Panc1 (cell line): ENCODE data around the gene MS4A10. TPM values are rescaled to one million over a fixed set of nuclear protein-coding genes. Genes with fewer than 3 reads are reported as not detected.

Source experiments
- ATAC-seq: fragments of 200-7000 bp; cut with Tn5 transposase; 2 replicates; pipeline ENCODE4 v1.9.1; 2020; ENCODE audit warnings: mild to moderate bottlenecking, moderate library complexity
- BruUV-seq: library from RNA; stranded (reverse); fragments of 400-500 nt; replicated peaks from 2 replicates; lab custom pipeline; 2021; lab: Mats Ljungman, UMichigan
- CTCF ChIA-PET: fragments of 300-600 bp; sonication (Branson Sonifier 250); formaldehyde crosslinking; loops from one replicate; lab custom pipeline; 2022; ENCODE audit warnings: antibody characterized with exemption; lab: Charles Lee
- POLR2A ChIA-PET: fragments of 300-600 bp; sonication (Branson Sonifier 250); formaldehyde crosslinking; loops from one replicate; lab custom pipeline; 2022; ENCODE audit warnings: antibody characterized with exemption; lab: Charles Lee
- DNase-seq: peaks from one replicate; pipeline ENCODE4 v3.0.0-alpha.2; 2010; ENCODE audit warnings: low read depth, low spot score
- H3K27ac ChIP-seq: 2 replicates; pipeline ENCODE4 v1.5.1; 2011; ENCODE audit warnings: mild to moderate bottlenecking, low read length, inconsistent platforms
- H3K27me3 ChIP-seq: fragments of 200-500 bp; sonication (Bioruptor generic); 2 replicates; pipeline ENCODE4 v1.6.0; 2014; ENCODE audit warnings: low read length, inconsistent platforms; ENCODE audit not compliant: control insufficient read depth, insufficient read depth
- H3K36me3 ChIP-seq: fragments of 200-500 bp; sonication (Bioruptor generic); 2 replicates; pipeline ENCODE4 v1.5.1; 2014; ENCODE audit warnings: inconsistent platforms, mild to moderate bottlenecking, low read length, moderate library complexity; ENCODE audit not compliant: control insufficient read depth, insufficient read depth
- H3K4me1 ChIP-seq: 2 replicates; pipeline ENCODE4 v1.5.1; 2011; ENCODE audit warnings: inconsistent platforms, mild to moderate bottlenecking, low read length, moderate library complexity; ENCODE audit not compliant: control insufficient read depth, insufficient read depth
- H3K4me3 ChIP-seq, 2 experiments: 2 replicates each; pipeline ENCODE4 v1.5.1; 2011 to 2012; ENCODE audit warnings: low read depth in 2 of 2, low read length in 2 of 2, mild to moderate bottlenecking in 2 of 2, inconsistent platforms in 1 of 2, moderate library complexity in 1 of 2
- H3K9me3 ChIP-seq: fragments of 200-500 bp; sonication (Bioruptor generic); 2 replicates; pipeline ENCODE4 v1.5.1; 2014; ENCODE audit warnings: low read depth, mild to moderate bottlenecking, inconsistent platforms, low read length, moderate library complexity; ENCODE audit not compliant: control insufficient read depth, insufficient read depth
- CTCF ChIP-seq: fragments of 450-650 bp; IDR thresholded peaks from 2 replicates; pipeline ENCODE4 v1.5.1; 2017; ENCODE audit warnings: mild to moderate bottlenecking
- POLR2AphosphoS5 ChIP-seq: IDR thresholded peaks from 2 replicates; pipeline ENCODE4 v1.6.1; 2012; ENCODE audit warnings: mild to moderate bottlenecking, low read depth, low read length, moderate library complexity
- SIN3A ChIP-seq: IDR thresholded peaks from 2 replicates; pipeline ENCODE4 v1.6.1; 2012; ENCODE audit warnings: low read depth, mild to moderate bottlenecking, low read length, moderate library complexity, borderline replicate concordance; ENCODE audit not compliant: insufficient read depth
- TCF7L2 ChIP-seq: IDR thresholded peaks from 2 replicates; pipeline ENCODE4 v1.6.1; 2011; ENCODE audit warnings: mild to moderate bottlenecking, low read depth, low read length, inconsistent platforms
- in situ Hi-C: cut with HindIII; loops from 2 replicates; pipeline ENCODE4 v1.10.0; 2016; ENCODE audit warnings: low sequenced_read_pairs, low pct_unique_long_range_greater_than_20kb
- intact Hi-C: fragments of 100-400 bp; cut with micrococcal nuclease; formaldehyde crosslinking; loops from one replicate; pipeline ENCODE4 v1.10.0; 2022; ENCODE audit not compliant: unreplicated experiment
- total RNA-seq: library from RNA; stranded (reverse); gene quantifications from one replicate; pipeline ENCODE4 v1.2.1, GENCODE V29; 2021; ENCODE audit not compliant: unreplicated experiment
- TF ChIP-seq, protein P1 (sequence below), 2 experiments: IDR thresholded peaks; 2 replicates each; pipeline ENCODE4 v1.6.1; 2011 to 2012; ENCODE audit warnings: low read depth in 2 of 2, control low read depth in 1 of 2, low read length in 1 of 2, mild to moderate bottlenecking in 1 of 2, moderate library complexity in 1 of 2; ENCODE audit not compliant: insufficient read depth in 1 of 2

The MS4A10 gene
- total RNA-seq, 1 experiment from 2014 or later = not detected

DNA sequence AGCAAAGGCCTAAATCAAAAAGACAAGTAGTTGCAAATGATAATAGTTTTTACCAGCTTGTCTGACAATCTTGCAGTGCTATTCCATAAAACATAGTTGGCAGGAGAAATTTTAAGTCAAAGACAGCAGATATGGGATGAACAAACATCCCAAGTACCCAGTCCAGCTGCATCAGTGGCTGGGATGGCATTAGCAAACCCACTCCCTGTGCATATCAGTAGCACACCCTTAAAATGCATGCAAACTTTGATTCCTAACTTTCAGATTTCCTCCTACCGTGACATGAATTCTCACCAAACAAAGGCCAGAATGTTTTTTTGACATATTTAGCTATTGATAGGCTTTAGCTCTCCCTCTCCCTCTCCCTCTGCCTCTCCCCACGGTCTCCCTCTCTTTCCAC lies 29.0 kb downstream of the MS4A10 start:
- H3K4me1 ChIP-seq = no peaks in the 10 kb centered on the region
- ChIA-PET CTCF (no interaction called here), POLR2A (no interaction called here)
- TF ChIP-seq CTCF (no peak), POLR2AphosphoS5 (no peak), SIN3A (no peak), TCF7L2 (no peak)
- TF ChIP-seq, protein P1, sequence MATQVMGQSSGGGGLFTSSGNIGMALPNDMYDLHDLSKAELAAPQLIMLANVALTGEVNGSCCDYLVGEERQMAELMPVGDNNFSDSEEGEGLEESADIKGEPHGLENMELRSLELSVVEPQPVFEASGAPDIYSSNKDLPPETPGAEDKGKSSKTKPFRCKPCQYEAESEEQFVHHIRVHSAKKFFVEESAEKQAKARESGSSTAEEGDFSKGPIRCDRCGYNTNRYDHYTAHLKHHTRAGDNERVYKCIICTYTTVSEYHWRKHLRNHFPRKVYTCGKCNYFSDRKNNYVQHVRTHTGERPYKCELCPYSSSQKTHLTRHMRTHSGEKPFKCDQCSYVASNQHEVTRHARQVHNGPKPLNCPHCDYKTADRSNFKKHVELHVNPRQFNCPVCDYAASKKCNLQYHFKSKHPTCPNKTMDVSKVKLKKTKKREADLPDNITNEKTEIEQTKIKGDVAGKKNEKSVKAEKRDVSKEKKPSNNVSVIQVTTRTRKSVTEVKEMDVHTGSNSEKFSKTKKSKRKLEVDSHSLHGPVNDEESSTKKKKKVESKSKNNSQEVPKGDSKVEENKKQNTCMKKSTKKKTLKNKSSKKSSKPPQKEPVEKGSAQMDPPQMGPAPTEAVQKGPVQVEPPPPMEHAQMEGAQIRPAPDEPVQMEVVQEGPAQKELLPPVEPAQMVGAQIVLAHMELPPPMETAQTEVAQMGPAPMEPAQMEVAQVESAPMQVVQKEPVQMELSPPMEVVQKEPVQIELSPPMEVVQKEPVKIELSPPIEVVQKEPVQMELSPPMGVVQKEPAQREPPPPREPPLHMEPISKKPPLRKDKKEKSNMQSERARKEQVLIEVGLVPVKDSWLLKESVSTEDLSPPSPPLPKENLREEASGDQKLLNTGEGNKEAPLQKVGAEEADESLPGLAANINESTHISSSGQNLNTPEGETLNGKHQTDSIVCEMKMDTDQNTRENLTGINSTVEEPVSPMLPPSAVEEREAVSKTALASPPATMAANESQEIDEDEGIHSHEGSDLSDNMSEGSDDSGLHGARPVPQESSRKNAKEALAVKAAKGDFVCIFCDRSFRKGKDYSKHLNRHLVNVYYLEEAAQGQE (IDR thresholded peaks at IDR 0.05; ENCODE audit: insufficient read depth in 1 of 2, low read depth in 2 of 2, low read length in 1 of 2) = no peak
- no peaks in the 10 kb centered on the region for H3K36me3 ChIP-seq
- no peaks in the 10 kb centered on the region for H3K9me3 ChIP-seq
- intact Hi-C loops = no loop called here
- H3K27ac ChIP-seq = no peak overlapping the region
- H3K27me3 ChIP-seq = no peaks in the 10 kb centered on the region
- no TSS peak for BruUV-seq
- DNase-seq = no peak
- ATAC-seq = no peak
- in situ Hi-C loops = no loop called here
- no peak overlapping the region for H3K4me3 ChIP-seq

DNA sequence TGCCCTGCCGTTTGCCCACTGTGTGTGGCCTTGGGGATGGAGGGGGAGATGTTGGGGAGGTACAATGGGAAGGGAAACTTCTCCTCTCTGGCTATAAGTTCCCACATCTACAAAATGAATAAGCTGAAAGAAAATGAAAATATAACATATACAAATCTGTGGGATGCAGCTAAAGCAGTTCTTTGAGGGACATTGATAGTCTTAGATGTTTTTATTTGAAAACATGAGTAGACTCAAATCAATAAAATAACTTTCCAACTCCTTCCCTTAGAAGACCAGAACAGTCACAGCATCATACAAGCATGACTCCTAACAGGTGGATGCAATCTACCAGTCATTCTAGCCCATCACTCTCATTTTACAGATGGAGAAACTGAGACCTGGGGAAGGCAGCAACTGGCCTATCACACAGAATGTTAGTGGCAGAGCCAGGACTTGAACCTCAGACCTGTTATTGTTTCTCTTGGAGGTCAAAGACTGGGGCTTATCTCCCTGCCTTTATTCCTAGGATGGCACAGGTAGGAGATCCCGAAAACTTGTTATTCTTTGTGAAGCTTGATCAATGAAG lies 31.5 kb downstream of the MS4A10 start:
- H3K27me3 ChIP-seq = no peaks in the 10 kb centered on the region
- no peak overlapping the region for H3K27ac ChIP-seq
- no peak for DNase-seq
- in situ Hi-C loops (no loop called here), intact Hi-C loops (no loop called here)
- ChIA-PET CTCF (no interaction called here), POLR2A (no interaction called here)
- no peak overlapping the region for H3K4me3 ChIP-seq
- H3K9me3 ChIP-seq = no peaks in the 10 kb centered on the region
- ATAC-seq = no peak
- no peaks in the 10 kb centered on the region for H3K36me3 ChIP-seq
- BruUV-seq = no TSS peak
- TF ChIP-seq, protein P1 (IDR thresholded peaks at IDR 0.05; ENCODE audit: insufficient read depth in 1 of 2, low read depth in 2 of 2, low read length in 1 of 2) = no peak
- TF ChIP-seq POLR2AphosphoS5 (no peak), TCF7L2 (no peak), CTCF (no peak), SIN3A (no peak)
- H3K4me1 ChIP-seq = no peaks in the 10 kb centered on the region
